Activated T-helper 1 cell treated with anti-CD3 and anti-CD28 coated beads, Interleukin-2, amount 50 U/mL, for 16 hours (primary cell): Measurements from ENCODE around the gene SERPING1.

ENCODE experiments used
- DNase-seq, 2 donors: peaks; one replicate each; pipeline ENCODE4 v3.0.0-alpha.2; 2020; ENCODE audit warnings: low read depth in 1 of 2, low spot score in 1 of 2

SERPING1 gene

DNA sequence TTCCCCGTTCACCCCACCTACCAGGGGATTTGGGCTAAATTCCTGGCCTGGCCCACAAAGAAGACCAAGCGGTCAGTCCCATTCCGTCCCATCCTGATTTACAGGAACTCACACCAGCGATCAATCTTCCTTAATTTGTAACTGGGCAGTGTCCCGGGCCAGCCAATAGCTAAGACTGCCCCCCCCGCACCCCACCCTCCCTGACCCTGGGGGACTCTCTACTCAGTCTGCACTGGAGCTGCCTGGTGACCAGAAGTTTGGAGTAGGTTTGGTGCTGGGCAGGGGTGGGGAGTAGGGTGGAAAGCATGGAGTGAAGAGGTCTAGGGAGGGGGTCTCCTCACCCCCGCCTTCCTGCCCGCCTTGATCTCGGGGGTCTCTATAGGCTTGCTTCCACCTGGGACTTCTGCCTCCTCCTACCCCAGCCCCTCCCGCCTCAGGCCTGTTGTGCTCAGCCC is at the start of gene SERPING1:
Gene SERPING1, plus strand, starts transcription at position 225 of the 455 bp plus-strand sequence. CDS start 586 bp downstream, outside the sequence.
- DNase-seq: no peak

- DNase-seq: no peak
Measured at GRCh38 chr11:57547854-57548377, 49.6 kb upstream of the SERPING1 start.

GRCh38 chr11:57549983-57550382 is 47.5 kb upstream of the SERPING1 start:
- no peak for DNase-seq

GRCh38 chr11:57551941-57552340 is 45.5 kb upstream of the SERPING1 start:
- no peak for DNase-seq

DNA sequence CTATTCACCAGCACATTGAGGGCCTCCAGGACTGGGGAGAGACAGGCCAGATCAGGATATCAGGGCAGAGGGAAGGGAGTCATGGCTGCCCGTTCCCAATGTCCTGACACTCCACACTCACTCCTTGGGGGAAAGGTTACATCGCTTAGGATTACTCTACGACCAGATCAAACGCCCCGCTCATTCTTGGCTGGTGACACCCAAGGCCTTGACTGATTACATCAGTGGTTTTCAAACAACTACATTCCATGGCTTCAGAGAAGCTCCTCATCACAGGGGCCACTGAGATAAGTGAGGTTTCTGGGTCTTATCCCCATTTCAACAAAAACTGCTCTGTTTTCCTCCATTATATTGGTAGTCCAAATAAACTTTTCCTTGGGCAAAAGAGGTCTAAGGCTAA is 45.0 kb upstream of the SERPING1 start:
- no peak for DNase-seq

- DNase-seq: no peak
Measured at GRCh38 chr11:57555393-57555792, 42.1 kb upstream of the SERPING1 start.

GRCh38 chr11:57556041-57556440 is 41.4 kb upstream of the SERPING1 start:
- no peak for DNase-seq

DNA sequence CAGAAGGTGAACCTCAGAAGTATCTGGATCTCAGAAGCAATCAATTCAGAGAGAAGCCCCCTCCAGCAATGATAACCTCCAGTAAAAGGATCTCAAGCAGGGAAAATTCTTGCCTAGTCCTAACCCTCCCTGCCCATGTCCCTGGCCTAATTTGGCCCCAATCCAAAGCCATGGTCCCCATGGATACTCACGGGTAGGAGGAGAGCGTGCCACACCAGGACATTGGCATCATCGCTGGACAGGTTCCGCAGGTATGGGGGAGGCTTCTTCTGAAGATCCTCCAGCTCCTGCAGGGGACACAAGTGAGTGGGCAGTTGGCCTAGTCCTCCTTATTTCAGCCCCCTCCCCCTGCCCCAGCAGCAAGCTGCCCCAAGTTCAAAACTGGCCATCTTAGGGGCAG is 37.3 kb upstream of the SERPING1 start:
- DNase-seq: no peak

DNA sequence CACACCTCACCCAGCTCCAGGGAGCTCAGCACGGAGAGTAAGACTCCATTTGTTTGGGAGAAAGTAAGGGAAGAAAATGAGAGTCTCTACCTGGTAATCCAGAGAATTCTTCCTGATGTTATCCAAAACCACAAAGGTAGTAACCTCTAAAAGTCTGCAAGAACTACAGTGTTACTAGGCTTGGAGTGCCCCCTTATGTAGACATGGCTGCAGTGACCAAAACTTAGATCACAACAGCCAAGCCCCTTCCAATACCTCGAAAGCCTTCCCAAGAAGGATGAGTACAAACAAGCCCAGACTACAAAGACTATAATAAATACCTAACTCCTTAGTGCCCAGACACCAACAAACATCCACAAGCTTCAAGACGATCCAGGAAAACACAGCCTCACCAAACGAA is 34.9 kb upstream of the SERPING1 start:
- no peak for DNase-seq

GRCh38 chr11:57566005-57566904 is 31.2 kb upstream of the SERPING1 start:
- no peak for DNase-seq

GRCh38 chr11:57566905-57567514 is 30.5 kb upstream of the SERPING1 start:
- DNase-seq: no peak

GRCh38 chr11:57567515-57568329 is 29.8 kb upstream of the SERPING1 start, which contains the start of gene UBE2L6:
TSS of gene UBE2L6 (minus strand) at chr11:57567672. CDS start at chr11:57567611, 61 bp downstream.
- peak; percentile 21 to 79 for DNase-seq

GRCh38 chr11:57568330-57568766 is 29.1 kb upstream of the SERPING1 start:
- DNase-seq: peak in 1 of 2 donors; percentile 87

- DNase-seq: no peak
Measured at GRCh38 chr11:57571606-57572005, 25.9 kb upstream of the SERPING1 start.

DNA sequence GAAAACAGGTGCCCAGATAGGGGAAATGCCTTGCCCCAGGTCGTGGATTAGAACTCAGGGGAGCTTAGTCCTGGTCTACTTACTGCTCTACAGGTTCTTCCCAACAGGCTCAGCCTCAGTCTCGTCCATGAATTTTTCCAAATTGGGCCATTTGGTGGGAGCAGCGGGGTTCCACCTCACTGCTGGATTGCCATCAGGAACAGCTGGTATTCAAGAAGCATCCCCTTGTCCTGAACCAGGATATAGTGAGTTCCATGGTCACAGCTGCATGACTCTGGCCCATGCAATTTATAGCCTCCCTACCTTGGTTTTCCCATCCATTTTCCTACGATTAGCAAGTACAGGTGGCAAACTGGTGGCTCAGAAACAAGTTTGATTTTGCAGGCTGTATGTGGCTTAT is 23.4 kb upstream of the SERPING1 start:
- no peak for DNase-seq

DNA sequence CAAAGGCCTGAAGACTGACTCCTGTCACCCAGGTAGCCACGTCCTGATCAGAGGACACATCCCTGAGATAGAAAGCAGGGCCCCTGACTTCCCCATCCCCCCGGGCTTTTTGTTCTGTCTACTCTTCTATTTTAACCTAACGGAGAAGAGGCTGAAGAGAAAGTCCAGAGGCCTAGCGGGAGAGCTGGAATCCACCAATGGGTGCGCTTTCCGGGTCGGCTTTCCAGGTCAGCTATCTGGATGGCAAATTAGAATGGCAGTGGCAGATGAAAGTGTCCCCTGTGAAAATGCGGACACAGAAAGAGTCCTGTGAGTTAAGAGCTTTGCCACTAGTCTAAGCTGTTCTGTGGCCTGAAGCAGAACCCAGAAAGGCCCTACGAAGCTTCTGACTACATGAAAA is 13.1 kb upstream of the SERPING1 start:
- DNase-seq: no peak

DNA sequence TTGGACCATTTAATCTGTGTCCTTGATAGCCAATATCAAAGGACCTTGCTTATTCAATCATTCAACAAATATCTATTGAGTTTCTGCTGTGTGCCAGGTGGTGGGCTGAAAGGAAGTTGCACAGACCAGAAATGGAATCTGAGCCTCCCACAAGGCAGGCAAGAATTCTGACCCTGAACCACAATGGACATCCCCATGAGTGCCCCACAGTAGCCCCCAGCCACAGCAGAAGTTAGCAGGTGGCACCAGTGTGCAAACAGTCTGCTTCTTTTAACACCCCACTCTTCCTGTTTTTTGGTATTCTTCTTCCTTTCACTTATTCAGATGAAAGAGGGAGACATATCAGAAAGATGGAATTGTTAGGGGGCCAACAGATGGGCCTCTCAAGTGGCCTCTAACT is 12.2 kb upstream of the SERPING1 start:
- no peak for DNase-seq

GRCh38 chr11:57586711-57587245 is 10.7 kb upstream of the SERPING1 start:
- no peak for DNase-seq

DNA sequence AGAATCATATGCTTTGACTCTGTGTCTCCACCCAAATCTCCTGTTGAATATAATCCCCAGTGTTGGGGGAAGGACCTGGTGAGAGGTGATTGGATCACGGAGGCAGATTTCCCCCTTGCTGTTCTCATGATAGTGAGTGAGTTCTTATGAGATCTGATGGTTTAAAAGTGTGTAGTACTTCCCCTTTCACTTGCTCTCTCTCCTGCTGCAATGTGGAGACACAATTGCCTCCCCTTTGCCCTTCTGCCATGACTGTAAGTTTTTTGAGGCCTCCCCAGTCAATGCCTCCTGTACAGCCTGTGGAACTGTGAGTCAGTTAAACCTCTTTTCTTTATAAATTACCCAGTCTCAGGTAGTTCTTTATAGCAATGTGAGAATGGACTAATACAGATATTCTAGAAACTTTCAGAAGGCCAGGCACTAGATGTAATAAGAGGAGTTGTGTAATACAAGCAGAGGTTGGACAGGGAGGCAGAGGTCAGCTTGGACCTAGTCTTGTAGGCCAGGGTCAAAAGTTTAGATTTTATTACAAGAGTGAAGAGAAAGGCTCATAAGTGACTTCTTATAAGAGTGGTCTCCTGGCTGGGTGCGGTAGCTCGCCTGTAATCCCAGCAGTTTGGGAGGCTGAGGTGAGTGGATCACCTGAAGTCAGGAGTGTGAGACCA is 9.3 kb upstream of the SERPING1 start:
- no peak for DNase-seq

DNA sequence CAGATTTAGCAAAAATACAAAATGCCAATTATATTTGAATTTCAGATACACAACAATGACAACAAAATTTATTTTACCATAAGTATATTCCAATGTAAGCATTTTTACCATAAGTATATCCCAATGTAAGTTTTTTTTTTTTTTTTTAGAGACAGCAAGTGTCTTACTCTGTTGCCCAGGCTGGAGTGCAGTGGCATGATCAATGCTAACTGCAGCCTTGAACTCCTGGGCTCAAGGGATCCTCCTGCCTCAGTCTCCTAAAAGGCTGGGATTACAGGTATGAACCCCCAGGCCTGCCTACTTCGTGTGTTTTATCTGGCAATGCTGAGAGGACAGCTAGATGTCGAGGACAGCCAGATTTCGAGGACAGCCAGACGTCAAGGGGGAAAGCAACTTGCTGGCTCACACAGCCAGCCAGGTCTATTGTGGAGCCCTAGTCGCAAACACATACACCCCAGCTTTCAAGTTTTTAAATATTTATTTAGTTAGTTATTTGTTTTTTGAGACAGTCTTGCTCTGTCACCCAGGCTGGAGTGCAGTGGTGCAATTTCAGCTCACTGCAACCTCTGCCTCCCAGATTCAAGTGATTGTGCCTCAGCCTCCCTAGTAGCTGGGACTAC is 1.1 kb upstream of the SERPING1 start:
- DNase-seq: no peak
